Measurements from ENCODE around the gene THSD7A. TPM values are rescaled to one million over a fixed set of nuclear protein-coding genes. Genes with fewer than 3 reads are reported as not detected.
"Not testable (repeated sequence)": the region's sequence is repeated elsewhere in the genome, so short reads cannot be mapped to it uniquely, and the experiment has no call there.

Gene THSD7A
- total RNA-seq, 3 donors from 2014 or later (not counting 1 experiment from before 2014, with no cell fraction given) = 0.29 to 8.6 TPM; not detected in 1

DNA sequence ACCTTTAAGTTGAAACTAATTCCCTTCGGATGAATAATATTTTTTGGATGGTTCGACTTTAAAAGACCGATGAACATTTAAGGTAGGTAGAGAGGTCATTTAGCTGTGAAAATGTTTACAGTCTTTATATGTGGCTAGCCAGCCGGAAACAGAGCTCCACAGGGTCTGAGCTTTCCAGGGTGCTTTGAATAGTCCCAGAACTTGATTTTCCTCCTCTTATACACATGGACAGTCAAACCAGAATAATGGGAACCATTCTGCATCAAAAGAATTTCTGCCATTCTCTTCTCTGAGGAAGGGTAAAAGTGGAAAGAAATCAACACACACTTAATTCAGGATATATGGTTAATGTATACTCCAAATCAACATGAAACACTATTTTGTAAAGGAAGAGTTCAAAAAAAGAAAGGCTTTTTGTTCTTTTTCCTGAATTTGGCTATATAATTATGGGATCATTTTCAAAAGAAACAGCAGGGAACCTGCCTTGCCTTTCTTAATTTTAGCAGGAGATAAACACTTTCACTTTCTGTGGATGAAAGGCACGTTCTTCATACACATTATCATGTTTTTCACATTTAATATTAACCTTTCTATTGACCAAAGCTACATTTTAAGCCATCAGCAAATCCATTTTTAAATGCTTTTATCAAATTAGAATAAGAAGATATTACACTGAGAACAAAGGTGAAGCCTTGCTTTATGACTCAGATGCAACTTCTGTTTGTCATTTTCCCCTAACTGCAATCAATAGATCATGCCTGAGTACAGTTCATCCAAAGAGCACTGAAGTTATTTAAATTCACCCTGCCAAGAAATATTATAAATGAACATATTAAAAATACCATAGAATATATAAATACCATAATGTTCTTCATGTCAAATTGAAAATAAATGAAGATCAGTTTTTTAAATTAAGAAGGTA, 307.3 kb downstream of the THSD7A start:
- ATAC-seq (no peak), DNase-seq (no peak)
- no peaks in the 10 kb centered on the region for H3K27me3 ChIP-seq (ENCODE audit: control insufficient read depth, insufficient read depth, low read length)
- Mint-ChIP-seq H3K27me3 (ENCODE audit: low read depth in 2 of 2) (no peaks in the 10 kb centered on the region), H3K4me1 (no peaks in the 10 kb centered on the region), H3K4me3 (no peak overlapping the region), H3K36me3 (no peaks in the 10 kb centered on the region), H3K27ac (no peak overlapping the region), H3K9me3 (peaks cover 8 to 12% of the 10 kb centered on the region in 2 donors)
- WGBS (ENCODE audit: insufficient coverage) = 74% methylated on average over 5 of the region's 5 CpGs
- no peak overlapping the region for H3K4me3 ChIP-seq (ENCODE audit: low read length)
- H3K9me3 ChIP-seq (ENCODE audit: control insufficient read depth, insufficient read depth, low read length) = no peaks in the 10 kb centered on the region
- TF ChIP-seq, protein P1, sequence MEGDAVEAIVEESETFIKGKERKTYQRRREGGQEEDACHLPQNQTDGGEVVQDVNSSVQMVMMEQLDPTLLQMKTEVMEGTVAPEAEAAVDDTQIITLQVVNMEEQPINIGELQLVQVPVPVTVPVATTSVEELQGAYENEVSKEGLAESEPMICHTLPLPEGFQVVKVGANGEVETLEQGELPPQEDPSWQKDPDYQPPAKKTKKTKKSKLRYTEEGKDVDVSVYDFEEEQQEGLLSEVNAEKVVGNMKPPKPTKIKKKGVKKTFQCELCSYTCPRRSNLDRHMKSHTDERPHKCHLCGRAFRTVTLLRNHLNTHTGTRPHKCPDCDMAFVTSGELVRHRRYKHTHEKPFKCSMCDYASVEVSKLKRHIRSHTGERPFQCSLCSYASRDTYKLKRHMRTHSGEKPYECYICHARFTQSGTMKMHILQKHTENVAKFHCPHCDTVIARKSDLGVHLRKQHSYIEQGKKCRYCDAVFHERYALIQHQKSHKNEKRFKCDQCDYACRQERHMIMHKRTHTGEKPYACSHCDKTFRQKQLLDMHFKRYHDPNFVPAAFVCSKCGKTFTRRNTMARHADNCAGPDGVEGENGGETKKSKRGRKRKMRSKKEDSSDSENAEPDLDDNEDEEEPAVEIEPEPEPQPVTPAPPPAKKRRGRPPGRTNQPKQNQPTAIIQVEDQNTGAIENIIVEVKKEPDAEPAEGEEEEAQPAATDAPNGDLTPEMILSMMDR (IDR thresholded peaks at IDR 0.05) = no peak
- intact Hi-C loops (cut with micrococcal nuclease) = no loop called here
- no peaks in the 10 kb centered on the region for H3K36me3 ChIP-seq (ENCODE audit: control insufficient read depth, insufficient read depth, low read length)
- H3K4me1 ChIP-seq (ENCODE audit: control insufficient read depth, insufficient read depth, low read length) = no peaks in the 10 kb centered on the region
- H3K27ac ChIP-seq (ENCODE audit: low read length) = no peak overlapping the region

DNA sequence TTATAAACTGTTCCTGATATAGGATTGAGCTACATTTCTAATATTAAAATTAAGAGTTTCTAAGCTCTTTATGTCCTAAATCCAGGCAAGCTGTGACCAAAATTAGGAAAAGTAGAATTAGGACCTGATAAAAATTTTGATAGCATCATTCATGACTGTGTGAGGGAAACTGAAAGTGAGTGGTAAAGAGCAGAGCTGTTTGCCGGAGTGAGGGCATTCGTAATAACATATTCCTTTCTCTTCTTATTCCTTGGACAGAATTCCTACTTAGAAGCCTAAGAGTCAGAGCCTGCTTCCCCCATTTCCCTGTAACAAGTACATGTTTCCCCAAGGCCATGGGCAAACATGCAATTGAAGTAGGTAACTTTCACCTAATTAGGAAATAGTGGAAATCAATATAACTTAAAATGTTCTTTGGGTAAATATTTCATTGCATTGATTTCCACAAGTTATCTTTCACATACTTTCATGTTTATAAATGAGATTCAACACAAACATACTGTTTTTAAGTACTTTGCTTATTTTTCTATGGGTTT, 310.0 kb downstream of the THSD7A start:
- intact Hi-C loops (cut with micrococcal nuclease); H3K4me3 ChIP-seq (ENCODE audit: low read length); DNase-seq; ATAC-seq; H3K27ac Mint-ChIP-seq; H3K27me3 Mint-ChIP-seq (ENCODE audit: low read depth in 2 of 2); H3K27ac ChIP-seq (ENCODE audit: low read length); H3K36me3 ChIP-seq (ENCODE audit: control insufficient read depth, insufficient read depth, low read length); H3K4me1 Mint-ChIP-seq; H3K27me3 ChIP-seq (ENCODE audit: control insufficient read depth, insufficient read depth, low read length); H3K4me1 ChIP-seq (ENCODE audit: control insufficient read depth, insufficient read depth, low read length); H3K36me3 Mint-ChIP-seq; H3K9me3 ChIP-seq (ENCODE audit: control insufficient read depth, insufficient read depth, low read length); H3K4me3 Mint-ChIP-seq: not testable (repeated sequence)
- peaks cover 6 to 11% of the 10 kb centered on the region in 2 donors for H3K9me3 Mint-ChIP-seq
- no CpG with 5 or more reads among the region's 2 CpGs for WGBS (ENCODE audit: insufficient coverage)

DNA sequence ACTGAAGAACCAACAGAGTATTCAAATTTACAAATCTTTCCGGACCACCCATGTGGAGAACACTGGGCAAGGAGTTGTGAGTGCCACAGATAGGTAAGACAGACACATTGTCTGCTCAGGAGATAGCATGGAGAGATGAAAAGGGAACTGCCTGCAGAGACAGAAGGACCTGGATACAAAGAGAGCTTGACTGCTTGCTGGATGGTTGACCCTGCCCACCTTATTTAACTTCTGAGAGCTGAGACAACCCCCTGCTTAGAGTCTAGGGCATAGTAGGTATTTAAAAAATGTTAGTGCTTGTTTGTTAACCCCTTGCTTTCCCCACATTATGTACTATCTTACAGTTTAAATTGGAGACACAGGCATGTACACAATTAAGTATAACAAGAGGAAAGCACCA, 314.1 kb downstream of the THSD7A start:
- TF ChIP-seq, protein P1 (IDR thresholded peaks at IDR 0.05) = no peak
- ATAC-seq (no peak), DNase-seq (no peak)
- no peaks in the 10 kb centered on the region for H3K4me1 Mint-ChIP-seq
- no peak overlapping the region for H3K4me3 Mint-ChIP-seq
- no peaks in the 10 kb centered on the region for H3K36me3 ChIP-seq (ENCODE audit: control insufficient read depth, insufficient read depth, low read length)
- H3K27me3 Mint-ChIP-seq (ENCODE audit: low read depth in 2 of 2) = no peaks in the 10 kb centered on the region
- no peaks in the 10 kb centered on the region for H3K27me3 ChIP-seq (ENCODE audit: control insufficient read depth, insufficient read depth, low read length)
- H3K4me3 ChIP-seq (ENCODE audit: low read length) = no peak overlapping the region
- no peaks in the 10 kb centered on the region for H3K9me3 ChIP-seq (ENCODE audit: control insufficient read depth, insufficient read depth, low read length)
- no peaks in the 10 kb centered on the region for H3K36me3 Mint-ChIP-seq
- H3K27ac Mint-ChIP-seq = no peak overlapping the region
- H3K27ac ChIP-seq (ENCODE audit: low read length) = no peak overlapping the region
- 83% methylated on average over 1 of the region's 1 CpG for WGBS (ENCODE audit: insufficient coverage)
- intact Hi-C loops (cut with micrococcal nuclease) = no loop called here
- H3K9me3 Mint-ChIP-seq = peaks cover 4 to 12% of the 10 kb centered on the region in 2 donors
- H3K4me1 ChIP-seq (ENCODE audit: control insufficient read depth, insufficient read depth, low read length) = no peaks in the 10 kb centered on the region

GRCh38 chr7:11516328-11516727, 315.7 kb downstream of the THSD7A start:
- Histone ChIP-seq H3K27me3 (ENCODE audit: control insufficient read depth, insufficient read depth, low read length) (no peaks in the 10 kb centered on the region), H3K27ac (ENCODE audit: low read length) (no peak overlapping the region), H3K36me3 (ENCODE audit: control insufficient read depth, insufficient read depth, low read length) (no peaks in the 10 kb centered on the region), H3K9me3 (ENCODE audit: control insufficient read depth, insufficient read depth, low read length) (no peaks in the 10 kb centered on the region), H3K4me1 (ENCODE audit: control insufficient read depth, insufficient read depth, low read length) (no peaks in the 10 kb centered on the region), H3K4me3 (ENCODE audit: low read length) (no peak overlapping the region)
- no peaks in the 10 kb centered on the region for H3K36me3 Mint-ChIP-seq
- peaks cover 4 to 12% of the 10 kb centered on the region in 2 donors for H3K9me3 Mint-ChIP-seq
- DNase-seq = no peak
- TF ChIP-seq, protein P1 (IDR thresholded peaks at IDR 0.05) = no peak
- no peak overlapping the region for H3K4me3 Mint-ChIP-seq
- no peaks in the 10 kb centered on the region for H3K27me3 Mint-ChIP-seq (ENCODE audit: low read depth in 2 of 2)
- intact Hi-C loops (cut with micrococcal nuclease) = no loop called here
- no peak overlapping the region for H3K27ac Mint-ChIP-seq
- H3K4me1 Mint-ChIP-seq = no peaks in the 10 kb centered on the region
- ATAC-seq = no peak
- WGBS (ENCODE audit: insufficient coverage) = 88% methylated on average over 3 of the region's 3 CpGs

All from natural killer cell (primary cell).